Renal cortex interstitium (tissue), 11 donors: ENCODE results near the gene NDRG2. TPM values are rescaled to one million over a fixed set of nuclear protein-coding genes. Genes with fewer than 3 reads are reported as not detected.
"Not testable (repeated sequence)": the region's sequence is repeated elsewhere in the genome, so short reads cannot be mapped to it uniquely, and the experiment has no call there.

ENCODE experiments used
- DNase-seq, 11 donors: peaks; one replicate each; pipeline ENCODE4 v3.0.0-alpha.2; 2013; ENCODE audit warnings: low read depth in 9 of 11, low spot score in 4 of 11; ENCODE audit errors: extremely low read depth in 1 of 11
- polyA plus RNA-seq, 3 donors: library from polyadenylated mRNA; unstranded; fragments of 120-200 nt; gene quantifications; one replicate each; pipeline ENCODE4 v1.2.1, GENCODE V29; 2013; ENCODE audit not compliant: insufficient read length in 3 of 3

The NDRG2 gene
- polyA plus RNA-seq, 3 donors = 140 to 183 (median 142) TPM

GRCh38 chr14:21040941-21041340 is 16.1 kb upstream of the NDRG2 start:
- DNase-seq = not testable (repeated sequence)

- DNase-seq = no peak
Measured at GRCh38 chr14:21040370-21040925, 15.6 kb upstream of the NDRG2 start.

- DNase-seq = peak in 8 of 11 donors; percentile 54 to 84 (median 66)
Measured at GRCh38 chr14:21039585-21040369, 14.9 kb upstream of the NDRG2 start.

GRCh38 chr14:21038441-21039422 is 13.9 kb upstream of the NDRG2 start:
- peak in 4 of 11 donors; percentile 48 to 63 (median 60) for DNase-seq

- no peak for DNase-seq
Measured at GRCh38 chr14:21037156-21037555, 12.3 kb upstream of the NDRG2 start.

GRCh38 chr14:21036751-21037150 is 11.9 kb upstream of the NDRG2 start:
- no peak for DNase-seq

GRCh38 chr14:21034707-21035106 is 9.8 kb upstream of the NDRG2 start, which contains the start of gene RNASE13:
RNASE13 (minus strand) TSS chr14:21034807; CDS start chr14:21034288, 519 bp downstream.
- DNase-seq = no peak

GRCh38 chr14:21033133-21033698 is 8.4 kb upstream of the NDRG2 start:
- no peak for DNase-seq

GRCh38 chr14:21032326-21033132 is 7.7 kb upstream of the NDRG2 start:
- DNase-seq = no peak

- DNase-seq = no peak
Measured at GRCh38 chr14:21030531-21030930, 5.7 kb upstream of the NDRG2 start.

GRCh38 chr14:21029917-21030316 is 5.1 kb upstream of the NDRG2 start, which contains the start of gene TPPP2:
TPPP2 (plus strand) TSS chr14:21030217; CDS start chr14:21030582, 365 bp downstream.
- no peak for DNase-seq

- no peak for DNase-seq
Measured at GRCh38 chr14:21026988-21027315, 2.1 kb upstream of the NDRG2 start.

GRCh38 chr14:21026274-21026987 is 1.6 kb upstream of the NDRG2 start:
- no peak for DNase-seq

- DNase-seq = peak in 3 of 11 donors; percentile 39 to 54 (median 39)
Measured at GRCh38 chr14:21025371-21026273, 761 bp upstream of the NDRG2 start.

GRCh38 chr14:21023817-21024584 is 860 bp downstream of the NDRG2 start:
- DNase-seq = no peak

GRCh38 chr14:21023174-21023573 is 1.7 kb downstream of the NDRG2 start:
- no peak for DNase-seq
